Lung (tissue), 12 donors: ENCODE measurements around the gene MT2A. TPM values are rescaled to one million over a fixed set of nuclear protein-coding genes. Genes with fewer than 3 reads are reported as not detected.
A peak's percentile ranks its signal among the peaks of the same experiment; 100 is the strongest.

ENCODE experiments used
- ATAC-seq: fragments of 200-7000 bp; cut with Tn5 transposase; one replicate; pipeline ENCODE4 v1.9.1; 2020; ENCODE audit warnings: moderate number of reproducible peaks; ENCODE audit not compliant: insufficient read depth, low FRiP score
- DNase-seq, 3 donors: peaks; one replicate each; pipeline ENCODE4 v3.0.0-alpha.2; 2013 to 2017
- H3K27ac ChIP-seq, 2 donors: one replicate each; pipeline ENCODE4 v1.5.1; 2013; ENCODE audit warnings: mild to moderate bottlenecking in 2 of 2, moderate library complexity in 2 of 2, control low read depth in 1 of 2, inconsistent platforms in 1 of 2, low read depth in 1 of 2, low read length in 1 of 2
- H3K27me3 ChIP-seq, 3 donors: one replicate each; pipeline ENCODE4 v1.5.1; 2013; ENCODE audit warnings: low read length in 2 of 3; ENCODE audit not compliant: control insufficient read depth in 3 of 3, insufficient read depth in 3 of 3
- H3K36me3 ChIP-seq, 4 donors: one replicate each; pipeline ENCODE4 v1.5.1; 2013; ENCODE audit warnings: low read length in 4 of 4, mild to moderate bottlenecking in 1 of 4, moderate library complexity in 1 of 4; ENCODE audit not compliant: control insufficient read depth in 4 of 4, insufficient read depth in 4 of 4
- H3K4me1 ChIP-seq, 5 donors: one replicate each; pipeline ENCODE4 v1.5.1; 2013; ENCODE audit warnings: low read length in 5 of 5, mild to moderate bottlenecking in 2 of 5, moderate library complexity in 1 of 5; ENCODE audit not compliant: control insufficient read depth in 5 of 5, insufficient read depth in 5 of 5
- H3K4me3 ChIP-seq: one replicate; pipeline ENCODE4 v1.5.1; 2013; ENCODE audit warnings: mild to moderate bottlenecking, control low read depth, moderate library complexity
- H3K9ac ChIP-seq, 2 donors: one replicate each; pipeline ENCODE4 v1.5.1; 2013; ENCODE audit warnings: low read length in 2 of 2, control low read depth in 1 of 2; ENCODE audit not compliant: insufficient read depth in 1 of 2
- H3K9me3 ChIP-seq, 4 donors: one replicate each; pipeline ENCODE4 v1.5.1; 2013; ENCODE audit warnings: low read length in 3 of 4, mild to moderate bottlenecking in 1 of 4, moderate library complexity in 1 of 4; ENCODE audit not compliant: control insufficient read depth in 4 of 4, insufficient read depth in 3 of 4
- CTCF ChIP-seq: IDR thresholded peaks from 2 replicates; pipeline ENCODE4 v1.5.1; 2012; ENCODE audit warnings: mild to moderate bottlenecking; ENCODE audit errors: control extremely low read depth, extremely low read depth
- WGBS, 2 donors: extraction: QIAGEN DNeasy Blood & Tissue Kit; methylation state at CpG; one replicate each; pipeline ENCODE4 v1.1.7; 2013; 5-methylcytosine and 5-hydroxymethylcytosine counted together
- polyA plus RNA-seq, 2 donors: library from polyadenylated mRNA; stranded (reverse); fragments of 200-250 nt; gene quantifications; one replicate each; pipeline ENCODE4 v1.2.1, GENCODE V29; 2013
- total RNA-seq, 2 donors: library from RNA; depleted of rRNA in 1 of 2; stranded (reverse); fragments of >200 nt in 1 of 2; gene quantifications; one replicate each; pipeline ENCODE4 v1.2.1, GENCODE V29; 2014 to 2021
- donor health status: control.
- donor health status: control.
- donor health status: Bipolar disorder and iron deficiency.
- donor health status: healthy.
- donor health status: DM: yes; HTN: yes; CAD: no.

The MT2A gene
- total and polyA plus RNA-seq, 4 donors, result 17.6 to 1,104 (median 712) TPM

- peaks cover 0 to 21% (median 0%) of the 10 kb centered on the region in 5 donors for H3K4me1 ChIP-seq
- WGBS, 2 donors, result 76 to 79% methylated on average over 9 of the region's 9 CpGs
- peaks cover 0 to 51% (median 36%) of the 10 kb centered on the region in 3 donors for H3K27me3 ChIP-seq
- no peaks in the 10 kb centered on the region for H3K36me3 ChIP-seq
- H3K9ac ChIP-seq, result no peak overlapping the region
- no peak for DNase-seq
- peaks cover 0 to 1% (median 0%) of the 10 kb centered on the region in 4 donors for H3K9me3 ChIP-seq
- no peak for ATAC-seq
- peak overlapping the region in 1 of 2 donors; percentile 3 for H3K27ac ChIP-seq
- H3K4me3 ChIP-seq, result no peak overlapping the region
- TF ChIP-seq CTCF, result no peak
These were observed 20.3 kb downstream of the MT2A start for GRCh38 chr16:56628486-56629350.

GRCh38 chr16:56629531-56629930, 21.1 kb downstream of the MT2A start:
- WGBS, 2 donors, result 90 to 91% methylated on average over 3 of the region's 3 CpGs
- ATAC-seq (no peak), DNase-seq (no peak)
- TF ChIP-seq CTCF, result no peak
- Histone ChIP-seq H3K4me1 (peaks cover 0 to 21% (median 0%) of the 10 kb centered on the region in 5 donors), H3K27me3 (peaks cover 0 to 56% (median 44%) of the 10 kb centered on the region in 3 donors), H3K4me3 (no peak overlapping the region), H3K36me3 (no peaks in the 10 kb centered on the region), H3K9me3 (peaks cover 0 to 1% (median 0%) of the 10 kb centered on the region in 4 donors), H3K9ac (no peak overlapping the region), H3K27ac (no peak overlapping the region)

GRCh38 chr16:56630134-56630533, 21.8 kb downstream of the MT2A start:
- Histone ChIP-seq H3K9ac (no peak overlapping the region), H3K9me3 (peaks cover 0 to 4% (median 0%) of the 10 kb centered on the region in 4 donors), H3K27me3 (peaks cover 0 to 58% (median 46%) of the 10 kb centered on the region in 3 donors), H3K4me1 (peaks cover 0 to 18% (median 0%) of the 10 kb centered on the region in 5 donors), H3K4me3 (no peak overlapping the region), H3K27ac (no peak overlapping the region), H3K36me3 (no peaks in the 10 kb centered on the region)
- ATAC-seq (no peak), DNase-seq (no peak)
- no peak for TF ChIP-seq CTCF
- 81% methylated on average over 3 of the region's 3 CpGs for WGBS, 2 donors
